Lower leg skin (tissue), 3 donors: ENCODE results near the gene NKAIN2.
"Not testable (repeated sequence)": the region's sequence is repeated elsewhere in the genome, so short reads cannot be mapped to it uniquely, and the experiment has no call there.

ENCODE experiments used
- POLR2A ChIP-seq, 2 donors: fragments of 450-650 bp; IDR thresholded peaks; one replicate each; pipeline ENCODE4 v1.6.1; 2016 to 2017; ENCODE audit warnings: antibody characterized with exemption in 2 of 2, mild to moderate bottlenecking in 1 of 2, moderate library complexity in 1 of 2
- TF ChIP-seq, protein P1 (sequence below), 3 donors: fragments of 450-650 bp; IDR thresholded peaks; one replicate each; pipeline ENCODE4 v1.5.1; 2016; ENCODE audit warnings: antibody characterized with exemption in 3 of 3, mild to moderate bottlenecking in 3 of 3, moderate library complexity in 2 of 3

DNA sequence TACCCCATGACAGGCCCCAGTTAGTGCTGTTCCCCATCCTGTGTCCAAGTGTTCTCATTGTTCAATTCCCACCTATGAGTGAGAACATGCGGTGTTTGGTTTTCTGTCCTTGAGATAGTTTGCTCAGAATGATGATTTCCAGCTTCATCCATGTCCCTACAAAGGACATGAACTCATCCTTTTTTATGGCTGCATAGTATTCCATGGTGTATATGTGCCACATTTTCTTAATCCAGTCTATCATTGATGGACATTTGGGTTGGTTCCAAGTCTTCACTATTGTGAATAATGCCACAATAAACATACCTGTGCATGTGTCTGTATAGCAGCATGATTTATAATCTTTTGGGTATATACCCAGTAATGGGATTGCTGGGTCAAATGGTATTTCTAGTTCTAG, 218.4 kb downstream of the NKAIN2 start:
- TF ChIP-seq, protein P1, sequence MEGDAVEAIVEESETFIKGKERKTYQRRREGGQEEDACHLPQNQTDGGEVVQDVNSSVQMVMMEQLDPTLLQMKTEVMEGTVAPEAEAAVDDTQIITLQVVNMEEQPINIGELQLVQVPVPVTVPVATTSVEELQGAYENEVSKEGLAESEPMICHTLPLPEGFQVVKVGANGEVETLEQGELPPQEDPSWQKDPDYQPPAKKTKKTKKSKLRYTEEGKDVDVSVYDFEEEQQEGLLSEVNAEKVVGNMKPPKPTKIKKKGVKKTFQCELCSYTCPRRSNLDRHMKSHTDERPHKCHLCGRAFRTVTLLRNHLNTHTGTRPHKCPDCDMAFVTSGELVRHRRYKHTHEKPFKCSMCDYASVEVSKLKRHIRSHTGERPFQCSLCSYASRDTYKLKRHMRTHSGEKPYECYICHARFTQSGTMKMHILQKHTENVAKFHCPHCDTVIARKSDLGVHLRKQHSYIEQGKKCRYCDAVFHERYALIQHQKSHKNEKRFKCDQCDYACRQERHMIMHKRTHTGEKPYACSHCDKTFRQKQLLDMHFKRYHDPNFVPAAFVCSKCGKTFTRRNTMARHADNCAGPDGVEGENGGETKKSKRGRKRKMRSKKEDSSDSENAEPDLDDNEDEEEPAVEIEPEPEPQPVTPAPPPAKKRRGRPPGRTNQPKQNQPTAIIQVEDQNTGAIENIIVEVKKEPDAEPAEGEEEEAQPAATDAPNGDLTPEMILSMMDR (IDR thresholded peaks at IDR 0.05): not testable (repeated sequence)
- not testable (repeated sequence) for TF ChIP-seq POLR2A (IDR thresholded peaks at IDR 0.05)
